ENCODE measurements around the gene RASD1.

The RASD1 gene

GRCh38 chr17:17496189-17497064 is at the start of gene RASD1:
Gene RASD1 (minus strand): TSS chr17:17496395. CDS start chr17:17496181, 214 bp downstream.
- no peaks in the 10 kb centered on the region for H3K27me3 ChIP-seq (ENCODE audit: control insufficient read depth in 1 of 2, insufficient read depth in 2 of 2, low read length in 2 of 2)
- peak within 1 kb of the TSS; percentile 57 to 68 for H3K9ac ChIP-seq (ENCODE audit: low read length in 2 of 2)
- peak within 1 kb of the TSS; percentile 62 for H3K27ac ChIP-seq (ENCODE audit: low read length)
- peak within 1 kb of the TSS; percentile 80 to 84 for H3K4me3 ChIP-seq (ENCODE audit: low read length in 2 of 2)
- H3K36me3 ChIP-seq (ENCODE audit: control insufficient read depth in 2 of 2, insufficient read depth in 2 of 2, low read length in 2 of 2) = peaks cover 10% of the 10 kb centered on the region in 2 donors
- H3K9me3 ChIP-seq (ENCODE audit: control insufficient read depth in 2 of 2, low read length in 2 of 2) = no peaks in the 10 kb centered on the region
- H3K4me1 ChIP-seq (ENCODE audit: control insufficient read depth, insufficient read depth, low read length) = peaks cover 28% of the 10 kb centered on the region

- no peak overlapping the region for H3K27ac ChIP-seq (ENCODE audit: low read length)
- no peaks in the 10 kb centered on the region for H3K27me3 ChIP-seq (ENCODE audit: control insufficient read depth in 1 of 2, insufficient read depth in 2 of 2, low read length in 2 of 2)
- H3K9ac ChIP-seq (ENCODE audit: low read length in 2 of 2) = no peak overlapping the region
- no peaks in the 10 kb centered on the region for H3K36me3 ChIP-seq (ENCODE audit: control insufficient read depth in 2 of 2, insufficient read depth in 2 of 2, low read length in 2 of 2)
- H3K4me1 ChIP-seq (ENCODE audit: control insufficient read depth, insufficient read depth, low read length) = peaks cover 6% of the 10 kb centered on the region
- H3K9me3 ChIP-seq (ENCODE audit: control insufficient read depth in 2 of 2, low read length in 2 of 2) = no peaks in the 10 kb centered on the region
- no peak overlapping the region for H3K4me3 ChIP-seq (ENCODE audit: low read length in 2 of 2)
Measured at GRCh38 chr17:17545984-17546383, 49.8 kb upstream of the RASD1 start.

- H3K4me1 ChIP-seq (ENCODE audit: control insufficient read depth, insufficient read depth, low read length) = peaks cover 6% of the 10 kb centered on the region
- no peak overlapping the region for H3K4me3 ChIP-seq (ENCODE audit: low read length in 2 of 2)
- no peaks in the 10 kb centered on the region for H3K36me3 ChIP-seq (ENCODE audit: control insufficient read depth in 2 of 2, insufficient read depth in 2 of 2, low read length in 2 of 2)
- no peaks in the 10 kb centered on the region for H3K9me3 ChIP-seq (ENCODE audit: control insufficient read depth in 2 of 2, low read length in 2 of 2)
- no peaks in the 10 kb centered on the region for H3K27me3 ChIP-seq (ENCODE audit: control insufficient read depth in 1 of 2, insufficient read depth in 2 of 2, low read length in 2 of 2)
- H3K9ac ChIP-seq (ENCODE audit: low read length in 2 of 2) = no peak overlapping the region
- no peak overlapping the region for H3K27ac ChIP-seq (ENCODE audit: low read length)
Measured at GRCh38 chr17:17545031-17545820, 49.0 kb upstream of the RASD1 start.

GRCh38 chr17:17542906-17543635 is 46.9 kb upstream of the RASD1 start:
- no peak overlapping the region for H3K4me3 ChIP-seq (ENCODE audit: low read length in 2 of 2)
- H3K9ac ChIP-seq (ENCODE audit: low read length in 2 of 2) = no peak overlapping the region
- H3K36me3 ChIP-seq (ENCODE audit: control insufficient read depth in 2 of 2, insufficient read depth in 2 of 2, low read length in 2 of 2) = no peaks in the 10 kb centered on the region
- H3K4me1 ChIP-seq (ENCODE audit: control insufficient read depth, insufficient read depth, low read length) = peaks cover 6% of the 10 kb centered on the region
- H3K27ac ChIP-seq (ENCODE audit: low read length) = no peak overlapping the region
- no peaks in the 10 kb centered on the region for H3K9me3 ChIP-seq (ENCODE audit: control insufficient read depth in 2 of 2, low read length in 2 of 2)
- H3K27me3 ChIP-seq (ENCODE audit: control insufficient read depth in 1 of 2, insufficient read depth in 2 of 2, low read length in 2 of 2) = no peaks in the 10 kb centered on the region

GRCh38 chr17:17541640-17542001 is 45.4 kb upstream of the RASD1 start:
- Histone ChIP-seq H3K4me1 (ENCODE audit: control insufficient read depth, insufficient read depth, low read length) (peaks cover 2% of the 10 kb centered on the region), H3K27ac (ENCODE audit: low read length) (no peak overlapping the region), H3K36me3 (ENCODE audit: control insufficient read depth in 2 of 2, insufficient read depth in 2 of 2, low read length in 2 of 2) (no peaks in the 10 kb centered on the region), H3K9me3 (ENCODE audit: control insufficient read depth in 2 of 2, low read length in 2 of 2) (no peaks in the 10 kb centered on the region), H3K27me3 (ENCODE audit: control insufficient read depth in 1 of 2, insufficient read depth in 2 of 2, low read length in 2 of 2) (no peaks in the 10 kb centered on the region), H3K9ac (ENCODE audit: low read length in 2 of 2) (no peak overlapping the region), H3K4me3 (ENCODE audit: low read length in 2 of 2) (no peak overlapping the region)

GRCh38 chr17:17540935-17541639 is 44.9 kb upstream of the RASD1 start:
- no peaks in the 10 kb centered on the region for H3K36me3 ChIP-seq (ENCODE audit: control insufficient read depth in 2 of 2, insufficient read depth in 2 of 2, low read length in 2 of 2)
- H3K9me3 ChIP-seq (ENCODE audit: control insufficient read depth in 2 of 2, low read length in 2 of 2) = no peaks in the 10 kb centered on the region
- no peak overlapping the region for H3K27ac ChIP-seq (ENCODE audit: low read length)
- no peaks in the 10 kb centered on the region for H3K27me3 ChIP-seq (ENCODE audit: control insufficient read depth in 1 of 2, insufficient read depth in 2 of 2, low read length in 2 of 2)
- H3K9ac ChIP-seq (ENCODE audit: low read length in 2 of 2) = no peak overlapping the region
- H3K4me3 ChIP-seq (ENCODE audit: low read length in 2 of 2) = no peak overlapping the region
- H3K4me1 ChIP-seq (ENCODE audit: control insufficient read depth, insufficient read depth, low read length) = peaks cover 6% of the 10 kb centered on the region

- Histone ChIP-seq H3K36me3 (ENCODE audit: control insufficient read depth in 2 of 2, insufficient read depth in 2 of 2, low read length in 2 of 2) (no peaks in the 10 kb centered on the region), H3K27me3 (ENCODE audit: control insufficient read depth in 1 of 2, insufficient read depth in 2 of 2, low read length in 2 of 2) (no peaks in the 10 kb centered on the region), H3K4me1 (ENCODE audit: control insufficient read depth, insufficient read depth, low read length) (peaks cover 10% of the 10 kb centered on the region), H3K27ac (ENCODE audit: low read length) (no peak overlapping the region), H3K4me3 (ENCODE audit: low read length in 2 of 2) (no peak overlapping the region), H3K9ac (ENCODE audit: low read length in 2 of 2) (no peak overlapping the region), H3K9me3 (ENCODE audit: control insufficient read depth in 2 of 2, low read length in 2 of 2) (no peaks in the 10 kb centered on the region)
Measured at GRCh38 chr17:17540278-17540906, 44.2 kb upstream of the RASD1 start.

GRCh38 chr17:17539591-17539990 is 43.4 kb upstream of the RASD1 start:
- H3K36me3 ChIP-seq (ENCODE audit: control insufficient read depth in 2 of 2, insufficient read depth in 2 of 2, low read length in 2 of 2) = no peaks in the 10 kb centered on the region
- no peaks in the 10 kb centered on the region for H3K9me3 ChIP-seq (ENCODE audit: control insufficient read depth in 2 of 2, low read length in 2 of 2)
- no peak overlapping the region for H3K27ac ChIP-seq (ENCODE audit: low read length)
- no peak overlapping the region for H3K4me3 ChIP-seq (ENCODE audit: low read length in 2 of 2)
- H3K27me3 ChIP-seq (ENCODE audit: control insufficient read depth in 1 of 2, insufficient read depth in 2 of 2, low read length in 2 of 2) = no peaks in the 10 kb centered on the region
- no peak overlapping the region for H3K9ac ChIP-seq (ENCODE audit: low read length in 2 of 2)
- H3K4me1 ChIP-seq (ENCODE audit: control insufficient read depth, insufficient read depth, low read length) = peaks cover 10% of the 10 kb centered on the region

- H3K27ac ChIP-seq (ENCODE audit: low read length) = no peak overlapping the region
Measured at GRCh38 chr17:17538417-17539391, 42.5 kb upstream of the RASD1 start.

More at GRCh38 chr17:17538417-17539391, 42.5 kb upstream of the RASD1 start:
- no peaks in the 10 kb centered on the region for H3K27me3 ChIP-seq (ENCODE audit: control insufficient read depth in 1 of 2, insufficient read depth in 2 of 2, low read length in 2 of 2)
- peaks cover 10% of the 10 kb centered on the region for H3K4me1 ChIP-seq (ENCODE audit: control insufficient read depth, insufficient read depth, low read length)
- H3K4me3 ChIP-seq (ENCODE audit: low read length in 2 of 2) = no peak overlapping the region
- no peak overlapping the region for H3K9ac ChIP-seq (ENCODE audit: low read length in 2 of 2)
- no peaks in the 10 kb centered on the region for H3K9me3 ChIP-seq (ENCODE audit: control insufficient read depth in 2 of 2, low read length in 2 of 2)
- no peaks in the 10 kb centered on the region for H3K36me3 ChIP-seq (ENCODE audit: control insufficient read depth in 2 of 2, insufficient read depth in 2 of 2, low read length in 2 of 2)
